HCT116 (cell line): ENCODE results near the gene RANBP6. TPM values are rescaled to one million over a fixed set of nuclear protein-coding genes. Genes with fewer than 3 reads are reported as not detected.

Experiments
- ATF3 ChIP-seq: IDR thresholded peaks from 2 replicates; pipeline ENCODE4 v1.6.1; 2012
- ELF1 ChIP-seq: IDR thresholded peaks from 2 replicates; pipeline ENCODE4 v1.6.1; 2012; ENCODE audit warnings: low read depth, borderline replicate concordance
- EZH2 ChIP-seq: fragments of 200-600 bp; sonication (generic); IDR thresholded peaks from 2 replicates; pipeline ENCODE4 v1.6.1; 2017; ENCODE audit warnings: antibody characterized with exemption, mixed run types
- YY1 ChIP-seq: IDR thresholded peaks from 2 replicates; pipeline ENCODE4 v1.6.1; 2011; ENCODE audit warnings: low read length, low read depth, moderate library complexity, mild to moderate bottlenecking; ENCODE audit not compliant: insufficient replicate concordance; ENCODE audit errors: extremely low read depth
- microRNA-seq: library from miRNA; unstranded; fragments of <30 nt; microRNA quantifications from one replicate; pipeline ENCODE4, GENCODE V29; 2016; ENCODE audit warnings: borderline number of aligned reads
- total RNA-seq: library from RNA; stranded (reverse); gene quantifications from one replicate; pipeline ENCODE4 v1.2.1, GENCODE V29; 2021; ENCODE audit not compliant: unreplicated experiment
- TF ChIP-seq, protein P1 (sequence below): IDR thresholded peaks from 2 replicates; pipeline ENCODE4 v1.6.1; 2011; ENCODE audit warnings: mild to moderate bottlenecking, low read length, moderate library complexity; ENCODE audit not compliant: insufficient replicate concordance; ENCODE audit errors: extremely low read depth

The RANBP6 gene
- total RNA-seq, 1 experiment from 2014 or later = 12.7 TPM

DNA sequence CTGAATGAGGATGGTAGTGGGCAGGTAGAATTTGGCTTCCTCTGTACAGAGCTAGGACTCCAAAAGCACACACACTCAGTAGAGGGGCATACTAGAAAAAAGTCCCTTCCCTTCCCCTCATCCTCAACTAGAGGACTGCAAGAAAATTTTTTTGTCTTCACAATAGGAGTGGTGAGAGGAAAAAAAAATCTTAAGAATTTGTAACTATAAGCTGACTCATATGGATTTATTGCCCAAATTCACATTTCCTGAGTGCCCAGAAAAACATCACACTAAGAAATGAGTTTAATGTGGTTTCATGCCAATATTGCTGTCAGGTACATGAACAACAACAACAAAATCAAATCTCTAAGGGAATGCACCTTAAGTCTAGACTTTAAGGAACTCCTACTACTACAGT, 43.7 kb downstream of the RANBP6 start (continued):
- TF ChIP-seq YY1 (no peak), ATF3 (no peak), EZH2 (no peak), ELF1 (no peak)
- TF ChIP-seq, protein P1, sequence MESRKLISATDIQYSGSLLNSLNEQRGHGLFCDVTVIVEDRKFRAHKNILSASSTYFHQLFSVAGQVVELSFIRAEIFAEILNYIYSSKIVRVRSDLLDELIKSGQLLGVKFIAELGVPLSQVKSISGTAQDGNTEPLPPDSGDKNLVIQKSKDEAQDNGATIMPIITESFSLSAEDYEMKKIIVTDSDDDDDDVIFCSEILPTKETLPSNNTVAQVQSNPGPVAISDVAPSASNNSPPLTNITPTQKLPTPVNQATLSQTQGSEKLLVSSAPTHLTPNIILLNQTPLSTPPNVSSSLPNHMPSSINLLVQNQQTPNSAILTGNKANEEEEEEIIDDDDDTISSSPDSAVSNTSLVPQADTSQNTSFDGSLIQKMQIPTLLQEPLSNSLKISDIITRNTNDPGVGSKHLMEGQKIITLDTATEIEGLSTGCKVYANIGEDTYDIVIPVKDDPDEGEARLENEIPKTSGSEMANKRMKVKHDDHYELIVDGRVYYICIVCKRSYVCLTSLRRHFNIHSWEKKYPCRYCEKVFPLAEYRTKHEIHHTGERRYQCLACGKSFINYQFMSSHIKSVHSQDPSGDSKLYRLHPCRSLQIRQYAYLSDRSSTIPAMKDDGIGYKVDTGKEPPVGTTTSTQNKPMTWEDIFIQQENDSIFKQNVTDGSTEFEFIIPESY = no peak

Small RNAs within 50 kb of the gene (microRNA-seq; reads per million reads assigned to microRNA genes)
- 4.4 reads per million, percentile 6 among the genes with 10 or more reads in this experiment for gene MIR4665

Other genes with a start within 250 kb of the RANBP6 start
- gene ERMP1, start 182.5 kb downstream of the RANBP6 start, total RNA-seq = 29.9 TPM
- gene MLANA, start 124.7 kb downstream of the RANBP6 start, total RNA-seq = not detected
- not detected for gene IL33, start 200.2 kb upstream of the RANBP6 start, total RNA-seq